BLaER1 treated with 17β-estradiol and CSF1 and Interleukin-3, amounts not matched to agents 10 nM and 100 nM (cell line): ENCODE data around the gene PNMA8C.
A peak's percentile ranks its signal among the peaks of the same experiment; 100 is the strongest.

ENCODE experiments used
- H3K27ac ChIP-seq, 11 experiments: shearing (Covaris generic); formaldehyde crosslinking; 2 replicates each; pipeline ENCODE4 v1.8.1; 2022
- H3K27me3 ChIP-seq, 11 experiments: shearing (Covaris generic); formaldehyde crosslinking; 2 replicates each; pipeline ENCODE4 v1.8.1; 2022
- H3K36me3 ChIP-seq, 11 experiments: shearing (Covaris generic); formaldehyde crosslinking; 2 replicates each; pipeline ENCODE4 v1.8.1; 2022
- H3K4me1 ChIP-seq, 10 experiments: shearing (Covaris generic); formaldehyde crosslinking; 2 replicates each; pipeline ENCODE4 v1.8.1; 2022
- H3K4me2 ChIP-seq, 11 experiments: shearing (Covaris generic); formaldehyde crosslinking; 2 replicates each; pipeline ENCODE4 v1.8.1; 2022
- H3K4me3 ChIP-seq, 10 experiments: shearing (Covaris generic); formaldehyde crosslinking; 2 replicates each; pipeline ENCODE4 v1.8.1; 2022
- H3K9ac ChIP-seq, 11 experiments: shearing (Covaris generic); formaldehyde crosslinking; 2 replicates each; pipeline ENCODE4 v1.8.1; 2022
- H3K9me3 ChIP-seq, 11 experiments: shearing (Covaris generic); formaldehyde crosslinking; replicated peaks in 1 of 11; 2 replicates each; pipeline ENCODE4 v1.8.1; 2022
- H4K20me1 ChIP-seq, 11 experiments: shearing (Covaris generic); formaldehyde crosslinking; 2 replicates each; pipeline ENCODE4 v1.8.1; 2022
- Cebpa-rat ChIP-seq, 11 experiments: shearing (Covaris generic); IDR thresholded peaks; 2 replicates each; pipeline ENCODE4 v1.8.1; 2022

The PNMA8C gene

DNA sequence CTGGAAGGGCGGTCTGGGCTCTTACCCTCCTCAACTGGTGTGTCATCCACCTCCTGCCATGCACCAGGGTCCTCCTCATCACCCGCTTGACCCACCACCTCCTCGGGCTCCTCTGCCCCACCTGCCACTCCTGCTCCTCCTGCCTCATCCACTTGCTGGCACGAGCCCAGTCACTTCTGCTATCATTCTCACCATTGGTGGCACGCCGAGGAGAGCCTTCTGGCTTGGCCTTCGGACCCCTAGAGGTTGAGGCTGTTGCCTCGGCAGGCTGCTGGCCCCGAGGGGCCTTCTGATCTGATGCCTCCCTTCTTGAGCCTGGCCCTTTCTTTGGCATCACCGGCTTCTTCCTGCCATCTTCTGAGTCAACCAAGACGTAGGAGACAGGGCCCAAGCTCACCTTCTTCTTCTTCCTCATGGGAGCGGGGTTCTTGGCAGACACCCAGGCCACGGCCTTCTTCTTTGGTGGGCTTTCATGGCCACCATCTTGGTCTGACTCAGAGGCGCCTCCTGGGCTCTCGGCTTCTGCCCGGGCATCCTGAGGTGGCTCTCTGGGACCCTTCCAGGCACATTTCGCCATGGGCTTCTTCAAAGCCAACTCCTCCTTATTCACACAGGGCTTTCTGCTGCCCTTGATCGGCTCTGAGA, 40.9 kb upstream of the PNMA8C start:
- Histone ChIP-seq H4K20me1 (no peaks in the 10 kb centered on the region), H3K9ac (peak overlapping the region in 2 of 11 experiments; percentile 29 to 62; a peak in 2 of 22 replicates), H3K27me3 (no peaks in the 10 kb centered on the region), H3K27ac (peak overlapping the region in 6 of 11 experiments; percentile 2 to 93 (median 90); a peak in 10 of 22 replicates), H3K4me2 (peak overlapping the region in 10 of 11 experiments; percentile 28 to 87 (median 76); a peak in 19 of 22 replicates), H3K9me3 (no peaks in the 10 kb centered on the region), H3K36me3 (no peaks in the 10 kb centered on the region), H3K4me3 (no peak overlapping the region), H3K4me1 (peaks cover 34 to 100% (median 98%) of the 10 kb centered on the region in 10 experiments)
- TF ChIP-seq Cebpa-rat (IDR thresholded peaks at IDR 0.05): no peak

DNA sequence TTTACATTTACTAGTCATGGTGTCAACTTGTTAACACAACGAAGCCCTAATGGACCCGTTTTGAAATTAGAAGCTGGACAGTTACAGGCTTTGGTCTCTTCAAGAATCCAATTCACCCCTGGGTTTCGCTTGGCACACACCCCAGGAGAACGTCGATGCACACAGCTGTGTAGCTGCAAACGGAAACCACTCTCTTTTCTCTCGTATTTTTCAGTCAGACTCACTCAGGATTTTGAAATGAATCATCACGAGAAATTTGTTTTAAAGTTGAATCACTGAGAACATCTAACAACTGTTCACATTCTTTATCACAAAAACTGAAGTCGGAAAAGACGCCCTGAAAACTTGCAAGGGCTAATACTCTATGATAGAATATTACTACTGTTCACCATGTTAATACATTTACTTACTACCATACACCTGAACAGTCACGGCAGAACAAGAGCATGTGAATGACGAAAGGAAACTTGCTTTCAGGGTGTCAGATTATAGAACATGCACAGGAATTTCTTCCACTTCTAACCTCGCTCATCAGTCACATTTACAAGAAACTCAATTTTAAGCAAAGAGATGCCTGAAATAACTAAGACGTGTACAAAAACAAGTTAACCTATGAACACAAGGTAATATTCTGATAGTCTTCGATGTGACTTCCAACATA, 37.9 kb upstream of the PNMA8C start:
- Histone ChIP-seq H3K27me3 (no peaks in the 10 kb centered on the region), H3K27ac (peak overlapping the region in 8 of 11 experiments; percentile 45 to 93 (median 84); a peak in 17 of 22 replicates), H3K36me3 (no peaks in the 10 kb centered on the region), H4K20me1 (no peaks in the 10 kb centered on the region), H3K9ac (peak overlapping the region in 8 of 11 experiments; percentile 24 to 81 (median 68); a peak in 16 of 22 replicates), H3K4me3 (peak overlapping the region in 8 of 10 experiments; percentile 1 to 45 (median 21); a peak in 8 of 20 replicates), H3K9me3 (no peaks in the 10 kb centered on the region), H3K4me2 (peak overlapping the region; percentile 52 to 91 (median 77)), H3K4me1 (peaks cover 14 to 100% (median 95%) of the 10 kb centered on the region in 10 experiments)
- TF ChIP-seq Cebpa-rat (IDR thresholded peaks at IDR 0.05): peak in 3 of 11 experiments; percentile 53 to 84 (median 57); a peak in 4 of 22 replicates

DNA sequence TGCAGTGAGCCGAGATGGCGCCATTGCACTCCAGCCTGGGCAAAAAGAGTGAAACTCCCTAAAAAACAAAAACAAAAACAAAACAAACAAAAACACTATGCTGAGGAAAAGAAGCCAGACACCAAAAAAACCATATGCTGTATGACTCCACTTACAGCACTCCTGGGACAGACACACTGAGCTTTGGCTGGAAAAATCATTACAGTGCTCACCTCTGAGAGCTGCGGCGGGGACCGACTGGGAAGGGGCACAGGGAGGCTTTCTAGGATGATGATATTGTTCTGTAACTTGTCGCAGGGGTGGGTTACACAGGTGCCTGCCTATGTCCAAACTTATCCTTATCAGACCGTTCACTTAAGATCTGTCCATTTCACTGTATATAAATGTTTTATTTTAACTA, 34.8 kb upstream of the PNMA8C start:
- no peak for TF ChIP-seq Cebpa-rat (IDR thresholded peaks at IDR 0.05)
- Histone ChIP-seq H3K9ac (peak overlapping the region in 1 of 11 experiments; percentile 27; a peak in 1 of 22 replicates), H3K4me3 (no peak overlapping the region), H3K36me3 (no peaks in the 10 kb centered on the region), H3K27me3 (no peaks in the 10 kb centered on the region), H3K4me2 (peak overlapping the region in 3 of 11 experiments; percentile 77 to 91 (median 87); a peak in 4 of 22 replicates), H3K4me1 (peaks cover 14 to 80% (median 72%) of the 10 kb centered on the region in 10 experiments), H3K27ac (peak overlapping the region in 4 of 11 experiments; percentile 41 to 93 (median 72); a peak in 6 of 22 replicates), H3K9me3 (no peaks in the 10 kb centered on the region), H4K20me1 (no peaks in the 10 kb centered on the region)

DNA sequence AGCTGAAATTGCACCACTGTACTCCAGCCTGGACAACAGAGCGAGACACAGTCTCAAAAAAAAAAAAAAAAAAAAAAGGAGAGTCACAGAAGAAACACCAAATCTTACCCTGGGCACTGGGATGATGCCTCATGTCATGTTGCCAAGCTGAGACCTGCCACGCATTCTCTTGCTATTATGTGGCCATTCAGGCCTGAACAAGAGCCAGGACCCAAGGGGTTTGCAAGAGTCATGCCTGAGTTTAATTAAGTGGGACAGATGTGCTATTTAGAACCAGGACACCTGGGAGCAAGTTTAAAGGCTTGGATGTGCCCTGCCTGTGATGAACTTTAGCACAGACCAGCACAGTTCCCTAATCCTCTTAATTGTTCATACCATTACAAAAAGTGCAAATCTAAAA, 32.8 kb upstream of the PNMA8C start:
- no peaks in the 10 kb centered on the region for H3K9me3 ChIP-seq
- no peaks in the 10 kb centered on the region for H3K27me3 ChIP-seq
- peak overlapping the region in 8 of 11 experiments; percentile 2 to 71 (median 36); a peak in 15 of 22 replicates for H3K4me2 ChIP-seq
- H3K4me3 ChIP-seq: no peak overlapping the region
- H3K9ac ChIP-seq: peak overlapping the region in 1 of 11 experiments; percentile 46; a peak in 1 of 22 replicates
- no peak for TF ChIP-seq Cebpa-rat (IDR thresholded peaks at IDR 0.05)
- H3K4me1 ChIP-seq: peaks cover 9 to 61% (median 52%) of the 10 kb centered on the region in 10 experiments
- no peaks in the 10 kb centered on the region for H3K36me3 ChIP-seq
- no peaks in the 10 kb centered on the region for H4K20me1 ChIP-seq
- H3K27ac ChIP-seq: 0 out of 22 replicates have a peak overlapping the region, but pooled peaks of 1 of the 11 experiments have one; percentile 12

DNA sequence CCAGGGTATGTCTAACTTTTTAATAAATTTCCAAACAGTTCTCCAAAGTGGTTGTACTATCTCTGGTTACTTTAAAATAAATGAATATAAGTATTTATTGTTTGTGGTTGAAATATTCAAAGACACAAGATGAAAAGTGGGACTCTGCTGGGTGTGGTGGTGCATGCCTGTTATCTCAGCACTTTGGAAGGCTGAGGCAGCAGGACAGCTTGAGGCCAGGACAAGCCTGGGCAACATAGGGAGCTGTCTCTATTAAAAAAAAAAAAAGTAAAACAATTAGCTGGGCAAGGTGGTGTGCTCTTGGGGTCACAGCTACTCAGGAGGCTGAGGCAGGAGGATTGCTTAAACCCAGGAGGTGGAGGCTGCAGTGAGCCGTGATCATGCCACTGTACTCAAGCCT, 32.2 kb upstream of the PNMA8C start:
- Histone ChIP-seq H3K4me3 (no peak overlapping the region), H3K36me3 (no peaks in the 10 kb centered on the region), H3K9ac (no peak overlapping the region), H3K27ac (0 out of 22 replicates have a peak overlapping the region, but pooled peaks of 1 of the 11 experiments have one; percentile 12), H3K4me2 (peak overlapping the region in 8 of 11 experiments; percentile 2 to 71 (median 36); a peak in 14 of 22 replicates), H4K20me1 (no peaks in the 10 kb centered on the region), H3K4me1 (peaks cover 3 to 56% (median 47%) of the 10 kb centered on the region in 10 experiments), H3K27me3 (no peaks in the 10 kb centered on the region), H3K9me3 (no peaks in the 10 kb centered on the region)
- no peak for TF ChIP-seq Cebpa-rat (IDR thresholded peaks at IDR 0.05)

DNA sequence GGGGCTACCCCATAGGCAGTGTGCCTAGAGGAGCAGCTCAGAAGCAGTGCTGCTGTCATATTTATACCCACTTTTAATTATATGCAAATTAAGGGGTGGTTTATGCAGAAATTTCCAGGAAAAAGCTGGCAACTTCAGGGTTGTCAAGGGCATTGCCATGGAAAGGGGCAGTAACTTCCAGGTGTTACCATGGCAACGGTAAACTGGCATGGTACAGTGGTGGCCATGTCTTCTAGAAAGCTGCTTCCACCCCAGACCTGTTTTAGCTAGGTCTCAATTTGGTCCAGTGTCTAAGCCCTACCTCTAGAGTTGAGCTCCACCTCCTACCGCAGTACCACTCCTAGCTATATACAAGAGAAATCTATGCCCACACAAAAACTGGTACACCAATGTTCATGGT, 31.3 kb upstream of the PNMA8C start:
- no peak overlapping the region for H3K4me2 ChIP-seq
- TF ChIP-seq Cebpa-rat (IDR thresholded peaks at IDR 0.05): no peak
- no peaks in the 10 kb centered on the region for H3K36me3 ChIP-seq
- no peaks in the 10 kb centered on the region for H4K20me1 ChIP-seq
- no peaks in the 10 kb centered on the region for H3K27me3 ChIP-seq
- H3K9me3 ChIP-seq: peaks cover 0 to 7% (median 0%) of the 10 kb centered on the region in 11 experiments; a peak in 2 of 22 replicates
- no peak overlapping the region for H3K9ac ChIP-seq
- H3K4me1 ChIP-seq: peaks cover 0 to 47% (median 37%) of the 10 kb centered on the region in 10 experiments; a peak in 15 of 20 replicates
- no peak overlapping the region for H3K27ac ChIP-seq
- no peak overlapping the region for H3K4me3 ChIP-seq

DNA sequence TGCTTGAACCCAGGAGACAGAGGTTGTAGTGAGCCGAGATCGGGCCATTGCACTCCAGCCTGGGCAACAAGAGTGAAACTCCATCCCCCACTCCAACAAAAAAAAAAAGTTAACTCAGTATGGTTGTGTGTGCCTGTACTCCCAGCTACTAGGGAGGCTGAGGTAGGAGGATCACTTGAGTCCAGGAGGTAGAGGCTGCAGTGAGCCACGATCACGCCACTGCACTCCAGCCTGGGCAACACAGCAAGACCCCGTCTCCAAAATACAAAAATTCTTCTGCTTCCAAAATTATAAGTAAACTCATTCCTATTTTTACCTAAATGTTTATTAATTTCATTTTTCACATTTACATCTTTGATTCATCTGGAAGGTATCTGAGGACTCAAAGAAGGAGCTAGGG, 28.2 kb upstream of the PNMA8C start:
- no peak overlapping the region for H3K27ac ChIP-seq
- no peak overlapping the region for H3K9ac ChIP-seq
- H4K20me1 ChIP-seq: no peaks in the 10 kb centered on the region
- H3K27me3 ChIP-seq: no peaks in the 10 kb centered on the region
- no peak overlapping the region for H3K4me3 ChIP-seq
- no peaks in the 10 kb centered on the region for H3K36me3 ChIP-seq
- no peak for TF ChIP-seq Cebpa-rat (IDR thresholded peaks at IDR 0.05)
- H3K4me1 ChIP-seq: peaks cover 0 to 16% (median 10%) of the 10 kb centered on the region in 10 experiments; a peak in 14 of 20 replicates
- no peak overlapping the region for H3K4me2 ChIP-seq
- peaks cover 0 to 7% (median 0%) of the 10 kb centered on the region in 11 experiments; a peak in 2 of 22 replicates for H3K9me3 ChIP-seq

DNA sequence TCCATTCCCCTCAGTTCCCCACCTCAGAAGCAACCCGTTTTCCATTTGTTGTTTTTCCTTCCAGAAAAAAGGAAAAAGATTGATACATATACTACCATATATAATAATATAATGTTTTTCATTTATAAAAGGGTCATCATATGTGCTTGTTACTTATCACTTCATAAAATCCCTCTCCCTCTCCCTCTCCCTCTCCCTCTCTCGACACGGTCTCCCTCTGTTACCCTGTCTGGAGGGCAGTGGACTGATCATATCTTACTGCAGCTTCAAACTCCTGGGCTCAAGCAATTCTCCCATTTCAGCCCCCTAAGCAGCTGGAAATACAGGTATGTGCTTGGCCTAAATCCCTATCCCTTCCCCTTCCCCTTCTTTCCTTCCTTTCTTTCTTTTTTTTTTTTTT, 25.5 kb upstream of the PNMA8C start:
- H4K20me1 ChIP-seq: no peaks in the 10 kb centered on the region
- no peaks in the 10 kb centered on the region for H3K36me3 ChIP-seq
- H3K27ac ChIP-seq: no peak overlapping the region
- no peak overlapping the region for H3K4me2 ChIP-seq
- no peak overlapping the region for H3K4me3 ChIP-seq
- no peak overlapping the region for H3K9ac ChIP-seq
- TF ChIP-seq Cebpa-rat (IDR thresholded peaks at IDR 0.05): no peak
- no peaks in the 10 kb centered on the region for H3K27me3 ChIP-seq
- no peaks in the 10 kb centered on the region for H3K4me1 ChIP-seq
- H3K9me3 ChIP-seq: peaks cover 11 to 20% (median 12%) of the 10 kb centered on the region in 11 experiments; a peak in 21 of 22 replicates

DNA sequence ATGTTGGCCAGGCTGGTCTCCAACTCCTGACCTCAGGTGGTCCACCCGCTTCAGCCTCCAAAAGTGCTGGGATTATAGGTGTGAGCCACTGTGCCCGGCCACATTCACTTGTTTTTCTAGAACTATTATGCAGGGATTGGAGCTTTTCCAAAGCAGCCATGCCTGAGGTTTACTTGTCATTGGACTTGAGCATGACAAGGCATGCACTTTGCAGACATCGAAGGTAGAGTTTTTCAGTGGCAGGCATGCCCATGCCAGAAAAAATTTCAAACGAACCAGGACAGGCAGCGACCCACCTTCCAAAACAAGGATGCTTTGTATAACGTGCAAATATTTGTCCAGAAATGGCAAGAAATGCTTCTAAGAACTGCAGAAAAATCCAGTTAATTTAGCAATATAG, 24.9 kb upstream of the PNMA8C start:
- H3K4me1 ChIP-seq: no peaks in the 10 kb centered on the region
- no peaks in the 10 kb centered on the region for H4K20me1 ChIP-seq
- no peak overlapping the region for H3K27ac ChIP-seq
- no peak overlapping the region for H3K4me2 ChIP-seq
- no peak overlapping the region for H3K9ac ChIP-seq
- no peaks in the 10 kb centered on the region for H3K36me3 ChIP-seq
- peaks cover 15 to 26% (median 18%) of the 10 kb centered on the region in 11 experiments; a peak in 21 of 22 replicates for H3K9me3 ChIP-seq
- TF ChIP-seq Cebpa-rat (IDR thresholded peaks at IDR 0.05): no peak
- H3K4me3 ChIP-seq: no peak overlapping the region
- no peaks in the 10 kb centered on the region for H3K27me3 ChIP-seq
